Trophoblast cell (in vitro differentiated cells and primary cell): ENCODE results near the gene C11orf97.

Source experiments
- DNase-seq, 2 donors: peaks; one replicate each; pipeline ENCODE4 v3.0.0-alpha.2; 2016
- H2AFZ ChIP-seq: 2 replicates; pipeline ENCODE4 v1.6.1; 2013; ENCODE audit warnings: low read length, moderate library complexity, mild to moderate bottlenecking; ENCODE audit not compliant: insufficient read depth, poor library complexity
- H2AK5ac ChIP-seq: 2 replicates; pipeline ENCODE4 v1.6.1; 2013; ENCODE audit warnings: mild to moderate bottlenecking, low read length
- H2BK120ac ChIP-seq: 2 replicates; pipeline ENCODE4 v1.6.1; 2013; ENCODE audit warnings: low read length, mild to moderate bottlenecking, moderate library complexity; ENCODE audit not compliant: insufficient read depth, poor library complexity
- H2BK12ac ChIP-seq: 2 replicates; pipeline ENCODE4 v1.6.1; 2013; ENCODE audit warnings: mild to moderate bottlenecking, low read length, moderate library complexity
- H2BK5ac ChIP-seq: 2 replicates; pipeline ENCODE4 v1.6.1; 2013; ENCODE audit warnings: low read length, low read depth, moderate library complexity, mild to moderate bottlenecking; ENCODE audit not compliant: poor library complexity
- H3K14ac ChIP-seq: 2 replicates; pipeline ENCODE4 v1.6.1; 2013; ENCODE audit warnings: mild to moderate bottlenecking, low read length
- H3K18ac ChIP-seq: 2 replicates; pipeline ENCODE4 v1.6.1; 2013; ENCODE audit warnings: mild to moderate bottlenecking, low read length
- H3K23ac ChIP-seq: 2 replicates; pipeline ENCODE4 v1.6.1; 2013; ENCODE audit warnings: low read length
- H3K27ac ChIP-seq: 2 replicates; pipeline ENCODE4 v1.5.1; 2013; ENCODE audit warnings: low read depth, mild to moderate bottlenecking, inconsistent platforms, low read length, moderate library complexity
- H3K27me3 ChIP-seq: 2 replicates; pipeline ENCODE4 v1.6.1; 2013; ENCODE audit warnings: inconsistent platforms, mild to moderate bottlenecking, low read length, moderate library complexity; ENCODE audit not compliant: insufficient read depth
- H3K36me3 ChIP-seq, 2 experiments: 1 replicate in 1 of 2; 2 replicates in 1 of 2; pipeline ENCODE4 v1.6.1; 2013; ENCODE audit warnings: low read length in 2 of 2, mild to moderate bottlenecking in 2 of 2, moderate library complexity in 1 of 2; ENCODE audit not compliant: insufficient read depth in 2 of 2, control insufficient read depth in 1 of 2
- H3K4ac ChIP-seq: 2 replicates; pipeline ENCODE4 v1.6.1; 2013; ENCODE audit warnings: low read depth, mild to moderate bottlenecking, low read length, moderate library complexity
- H3K4me1 ChIP-seq, 2 experiments: 1 replicate in 1 of 2; 2 replicates in 1 of 2; pipeline ENCODE4 v1.6.1; 2013; ENCODE audit warnings: low read length in 2 of 2, mild to moderate bottlenecking in 2 of 2, moderate library complexity in 1 of 2; ENCODE audit not compliant: insufficient read depth in 2 of 2, control insufficient read depth in 1 of 2
- H3K4me2 ChIP-seq: 2 replicates; pipeline ENCODE4 v1.6.1; 2013; ENCODE audit warnings: inconsistent platforms, mild to moderate bottlenecking, low read length, moderate library complexity
- H3K4me3 ChIP-seq: 2 replicates; pipeline ENCODE4 v1.5.1; 2013; ENCODE audit warnings: mild to moderate bottlenecking, low read depth, low read length, inconsistent platforms
- H3K79me1 ChIP-seq: one replicate; pipeline ENCODE4 v1.6.1; 2013; ENCODE audit warnings: low read length
- H3K79me2 ChIP-seq: 2 replicates; pipeline ENCODE4 v1.6.1; 2013; ENCODE audit warnings: low read length, mild to moderate bottlenecking; ENCODE audit not compliant: control insufficient read depth, insufficient read depth, poor library complexity
- H3K9ac ChIP-seq: 2 replicates; pipeline ENCODE4 v1.6.1; 2013; ENCODE audit warnings: mild to moderate bottlenecking, low read length
- H3K9me3 ChIP-seq: 2 replicates; pipeline ENCODE4 v1.6.1; 2013; ENCODE audit warnings: low read depth, mild to moderate bottlenecking, control low read depth, inconsistent platforms, low read length; ENCODE audit not compliant: insufficient read depth
- H4K12ac ChIP-seq: 2 replicates; pipeline ENCODE4 v1.6.1; 2013; ENCODE audit warnings: low read depth, mild to moderate bottlenecking, low read length, moderate library complexity
- H4K8ac ChIP-seq: 2 replicates; pipeline ENCODE4 v1.6.1; 2013; ENCODE audit warnings: low read depth, mild to moderate bottlenecking, low read length, moderate library complexity
- H4K91ac ChIP-seq: one replicate; pipeline ENCODE4 v1.6.1; 2013; ENCODE audit warnings: low read depth, mild to moderate bottlenecking, low read length, moderate library complexity
- WGBS: extraction: QIAGEN DNeasy Blood & Tissue Kit; methylation state at CpG from one replicate; pipeline ENCODE4 v1.1.7; 2013; ENCODE audit warnings: missing lambda C conversion rate; ENCODE audit not compliant: insufficient read length, insufficient coverage; ENCODE audit errors: extremely low coverage; 5-methylcytosine and 5-hydroxymethylcytosine counted together

Gene C11orf97

DNA sequence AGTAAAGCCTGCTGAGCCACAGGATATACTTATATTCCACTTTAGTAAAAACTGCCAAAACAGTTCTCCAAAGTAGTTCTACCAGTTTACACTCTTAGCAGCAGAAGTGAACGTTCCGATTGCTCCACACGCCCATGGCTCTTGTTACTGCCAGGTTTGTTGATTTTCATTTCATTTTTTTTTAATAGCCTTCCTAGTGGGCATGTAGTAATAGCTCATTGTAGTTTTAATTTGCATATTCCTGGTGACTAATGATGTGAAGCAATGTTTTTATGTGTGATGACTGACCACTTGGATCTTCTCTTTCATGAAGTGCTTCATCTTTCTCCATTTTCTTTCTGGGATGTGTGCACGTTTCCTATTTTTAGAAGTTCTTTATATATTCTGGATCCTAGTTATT, 4.8 kb upstream of the C11orf97 start:
- Histone ChIP-seq H3K4me2 (no peak overlapping the region), H3K23ac (no peak overlapping the region), H3K4ac (no peak overlapping the region), H3K79me2 (no peaks in the 10 kb centered on the region), H3K27ac (no peak overlapping the region), H3K9me3 (no peaks in the 10 kb centered on the region), H4K91ac (no peak overlapping the region), H3K4me3 (no peak overlapping the region), H2BK120ac (no peak overlapping the region), H3K9ac (no peak overlapping the region), H2AFZ (no peak overlapping the region), H3K79me1 (no peaks in the 10 kb centered on the region), H3K18ac (no peak overlapping the region), H3K14ac (no peak overlapping the region), H3K27me3 (no peaks in the 10 kb centered on the region), H3K36me3 (no peaks in the 10 kb centered on the region), H4K12ac (no peak overlapping the region), H2BK12ac (no peak overlapping the region), H4K8ac (no peak overlapping the region), H2AK5ac (no peak overlapping the region), H3K4me1 (peaks cover under 1 to 2% of the 10 kb centered on the region in 2 experiments), H2BK5ac (no peak overlapping the region)
- WGBS = no CpG with 5 or more reads among the region's 4 CpGs
- no peak for DNase-seq

DNA sequence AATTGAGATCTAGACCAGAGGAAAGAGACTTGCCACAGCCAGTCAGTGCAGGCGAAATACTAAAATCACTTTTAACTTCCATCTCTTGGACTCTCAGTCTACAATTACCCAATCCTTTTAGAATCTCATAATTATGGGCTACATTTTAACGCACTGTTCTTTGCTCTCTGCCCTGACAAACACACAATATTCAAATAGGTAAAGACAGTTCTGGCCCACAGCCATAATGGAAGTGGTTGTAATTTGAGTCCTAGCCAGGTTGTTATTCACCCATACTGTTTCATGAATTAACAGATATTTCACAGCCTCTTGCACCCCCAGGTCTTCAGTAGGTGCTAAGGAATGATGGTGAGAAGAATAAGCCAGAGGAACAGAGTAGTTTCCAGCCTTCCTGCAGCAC, 830 bp downstream of the C11orf97 start:
- no peak overlapping the region for H2BK120ac ChIP-seq
- no peak overlapping the region for H3K27ac ChIP-seq
- H3K9ac ChIP-seq = no peak overlapping the region
- H3K23ac ChIP-seq = no peak overlapping the region
- H3K27me3 ChIP-seq = no peaks in the 10 kb centered on the region
- H3K18ac ChIP-seq = no peak overlapping the region
- no peak overlapping the region for H4K8ac ChIP-seq
- H3K36me3 ChIP-seq = no peaks in the 10 kb centered on the region
- no peak overlapping the region for H4K91ac ChIP-seq
- H4K12ac ChIP-seq = no peak overlapping the region
- H3K79me2 ChIP-seq = no peaks in the 10 kb centered on the region
- no peak overlapping the region for H2BK12ac ChIP-seq
- DNase-seq = no peak
- H3K4me3 ChIP-seq = no peak overlapping the region
- H3K4me2 ChIP-seq = no peak overlapping the region
- no peak overlapping the region for H2AFZ ChIP-seq
- WGBS = no CpG with 5 or more reads among the region's 2 CpGs
- H2AK5ac ChIP-seq = no peak overlapping the region
- H3K4ac ChIP-seq = no peak overlapping the region
- H3K79me1 ChIP-seq = no peaks in the 10 kb centered on the region
- H3K9me3 ChIP-seq = no peaks in the 10 kb centered on the region
- no peak overlapping the region for H2BK5ac ChIP-seq
- H3K14ac ChIP-seq = no peak overlapping the region
- H3K4me1 ChIP-seq = peaks cover 2 to 4% of the 10 kb centered on the region in 2 experiments

DNA sequence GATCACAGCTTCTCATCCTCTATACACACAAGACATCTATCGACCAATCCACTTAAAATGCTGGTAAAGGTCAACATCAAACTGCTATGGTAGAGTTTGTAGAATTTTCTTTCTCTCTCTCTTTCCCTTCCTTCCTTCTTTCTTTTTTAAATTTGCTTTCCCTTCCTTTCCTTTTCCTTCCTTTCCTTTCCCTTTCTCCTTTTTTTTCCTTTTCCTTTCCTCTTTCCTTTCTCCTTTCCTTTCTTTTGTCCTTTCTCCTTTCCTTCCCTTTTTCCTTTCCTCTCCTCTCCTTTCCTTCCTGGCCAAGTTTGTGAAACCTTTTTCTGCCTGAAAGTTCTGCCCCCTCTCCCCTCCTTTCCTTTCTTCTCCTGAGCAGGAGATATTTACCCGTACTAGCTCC, 3.1 kb downstream of the C11orf97 start:
- Histone ChIP-seq H3K27ac (no peak overlapping the region), H4K12ac (no peak overlapping the region), H3K18ac (no peak overlapping the region), H3K9me3 (no peaks in the 10 kb centered on the region), H2BK120ac (no peak overlapping the region), H4K91ac (no peak overlapping the region), H3K36me3 (no peaks in the 10 kb centered on the region), H2BK12ac (no peak overlapping the region), H3K9ac (no peak overlapping the region), H2AFZ (no peak overlapping the region), H3K4me1 (peaks cover 2 to 4% of the 10 kb centered on the region in 2 experiments), H3K4me3 (no peak overlapping the region), H3K23ac (no peak overlapping the region), H3K79me1 (no peaks in the 10 kb centered on the region), H3K4me2 (no peak overlapping the region), H3K27me3 (no peaks in the 10 kb centered on the region), H2BK5ac (no peak overlapping the region), H3K14ac (no peak overlapping the region), H4K8ac (no peak overlapping the region), H3K4ac (no peak overlapping the region), H2AK5ac (no peak overlapping the region), H3K79me2 (no peaks in the 10 kb centered on the region)
- no peak for DNase-seq
- no CpG with 5 or more reads among the region's 2 CpGs for WGBS

DNA sequence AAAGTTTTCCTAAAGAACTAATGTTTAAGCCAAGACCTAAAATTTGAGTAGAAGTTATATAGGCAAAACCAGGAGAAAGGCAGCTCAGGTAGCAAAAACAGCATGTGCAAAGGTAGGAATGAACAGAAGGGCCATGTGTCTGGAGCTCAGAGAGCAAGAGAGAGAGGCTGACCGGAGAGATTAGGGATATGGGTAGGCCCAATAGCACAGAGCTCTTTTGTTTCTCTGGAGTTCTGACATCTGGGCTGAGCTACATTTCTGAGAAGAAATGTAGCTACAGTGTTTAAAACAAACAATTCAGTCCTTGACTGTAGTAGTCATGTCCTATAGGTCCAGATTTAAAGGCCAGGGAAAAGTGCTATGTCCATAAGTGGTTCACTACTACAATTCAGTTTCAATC, 4.5 kb downstream of the C11orf97 start:
- no CpG with 5 or more reads among the region's 1 CpG for WGBS
- H2AFZ ChIP-seq = no peak overlapping the region

More for the DNA sequence above, 4.5 kb downstream of the C11orf97 start:
- H3K4ac ChIP-seq = no peak overlapping the region
- no peak overlapping the region for H3K23ac ChIP-seq
- H2BK12ac ChIP-seq = no peak overlapping the region
- no peak overlapping the region for H2BK5ac ChIP-seq
- peaks cover 2 to 6% of the 10 kb centered on the region in 2 experiments for H3K4me1 ChIP-seq
- H3K4me2 ChIP-seq = no peak overlapping the region
- no peaks in the 10 kb centered on the region for H3K36me3 ChIP-seq
- DNase-seq = no peak
- H3K27ac ChIP-seq = no peak overlapping the region
- H3K79me1 ChIP-seq = no peaks in the 10 kb centered on the region
- H4K91ac ChIP-seq = no peak overlapping the region
- H2BK120ac ChIP-seq = no peak overlapping the region
- H3K9me3 ChIP-seq = no peaks in the 10 kb centered on the region
- H2AK5ac ChIP-seq = no peak overlapping the region
- H3K14ac ChIP-seq = no peak overlapping the region
- H4K8ac ChIP-seq = no peak overlapping the region
- no peak overlapping the region for H4K12ac ChIP-seq
- no peaks in the 10 kb centered on the region for H3K79me2 ChIP-seq
- H3K27me3 ChIP-seq = no peaks in the 10 kb centered on the region
- no peak overlapping the region for H3K9ac ChIP-seq
- H3K4me3 ChIP-seq = no peak overlapping the region
- H3K18ac ChIP-seq = no peak overlapping the region
